ENCODE data around the gene MVB12A.

DNA sequence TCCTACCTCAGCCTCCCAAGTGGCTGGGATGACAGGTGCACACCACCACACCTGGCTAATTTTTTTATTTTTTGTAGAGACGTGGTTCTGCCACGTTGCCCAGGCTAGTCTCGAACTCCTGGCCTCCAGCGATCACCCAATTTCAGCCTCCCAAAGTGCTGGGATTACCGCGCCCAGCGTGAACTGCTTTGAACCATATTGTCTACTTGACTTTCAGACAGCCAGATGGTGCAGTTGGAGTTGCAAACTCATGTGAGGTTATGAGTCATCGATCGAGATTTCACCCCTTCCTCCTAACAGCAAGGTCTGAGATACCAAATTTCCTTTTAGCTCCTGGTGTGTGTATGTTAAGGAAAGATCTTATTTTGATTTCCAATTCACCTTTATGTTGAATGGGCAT lies 53.2 kb downstream of the MVB12A start:
- TF ChIP-seq EZH2 (IDR thresholded peaks at IDR 0.05; ENCODE audit: insufficient read depth, poor library complexity, severe bottlenecking) (no peak), EZH2phosphoT487 (IDR thresholded peaks at IDR 0.05; ENCODE audit: insufficient read depth, low read depth) (no peak)

Data from GM23248 (cell line).